GM06990 (cell line): ENCODE data around the gene CCT5.

Experiments used
- DNase-seq: peaks from one replicate; pipeline ENCODE4 v3.0.0-alpha.2; 2011; ENCODE audit not compliant: insufficient read length; ENCODE audit errors: extremely low read depth
- H3K27me3 ChIP-seq: replicated peaks from 2 replicates; pipeline ENCODE4 v1.6.0; 2011; ENCODE audit warnings: low read length; ENCODE audit not compliant: control insufficient read depth, insufficient read depth
- H3K36me3 ChIP-seq: 2 replicates; pipeline ENCODE4 v1.5.1; 2011; ENCODE audit warnings: low read length; ENCODE audit not compliant: control insufficient read depth, insufficient read depth
- H3K4me3 ChIP-seq: replicated peaks from 2 replicates; pipeline ENCODE4 v1.5.1; 2011; ENCODE audit warnings: low read depth, mild to moderate bottlenecking, control low read depth, low read length
- TF ChIP-seq, protein P1 (sequence below): IDR thresholded peaks from 2 replicates; pipeline ENCODE4 v1.5.1; 2011; ENCODE audit warnings: low read length, control low read depth, mild to moderate bottlenecking, inconsistent platforms; ENCODE audit not compliant: insufficient read depth, poor library complexity, severe bottlenecking

CCT5 gene

DNA sequence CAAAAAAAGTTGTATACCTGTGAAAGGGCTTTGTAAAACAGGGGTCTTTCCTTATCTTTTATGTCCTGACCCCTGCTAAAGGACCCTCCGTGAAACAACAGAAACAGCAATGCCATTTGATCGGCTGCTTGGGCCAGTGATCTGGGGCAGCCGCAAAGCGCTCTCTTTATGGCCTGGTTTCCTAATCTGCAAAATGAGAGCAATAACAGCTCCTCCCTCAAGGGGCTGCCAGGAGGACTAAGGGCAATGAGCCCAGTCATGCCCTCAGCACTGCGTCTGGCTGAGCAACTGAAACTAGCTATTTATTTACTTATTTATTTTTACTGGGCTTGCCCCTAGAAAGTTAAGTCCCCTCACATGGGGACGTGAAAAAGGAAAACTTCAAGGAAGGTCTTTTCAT lies 39.3 kb downstream of the CCT5 start:
- Histone ChIP-seq H3K27me3 (no peaks in the 10 kb centered on the region), H3K4me3 (no peak overlapping the region), H3K36me3 (no peaks in the 10 kb centered on the region)
- no peak for DNase-seq
- TF ChIP-seq, protein P1, sequence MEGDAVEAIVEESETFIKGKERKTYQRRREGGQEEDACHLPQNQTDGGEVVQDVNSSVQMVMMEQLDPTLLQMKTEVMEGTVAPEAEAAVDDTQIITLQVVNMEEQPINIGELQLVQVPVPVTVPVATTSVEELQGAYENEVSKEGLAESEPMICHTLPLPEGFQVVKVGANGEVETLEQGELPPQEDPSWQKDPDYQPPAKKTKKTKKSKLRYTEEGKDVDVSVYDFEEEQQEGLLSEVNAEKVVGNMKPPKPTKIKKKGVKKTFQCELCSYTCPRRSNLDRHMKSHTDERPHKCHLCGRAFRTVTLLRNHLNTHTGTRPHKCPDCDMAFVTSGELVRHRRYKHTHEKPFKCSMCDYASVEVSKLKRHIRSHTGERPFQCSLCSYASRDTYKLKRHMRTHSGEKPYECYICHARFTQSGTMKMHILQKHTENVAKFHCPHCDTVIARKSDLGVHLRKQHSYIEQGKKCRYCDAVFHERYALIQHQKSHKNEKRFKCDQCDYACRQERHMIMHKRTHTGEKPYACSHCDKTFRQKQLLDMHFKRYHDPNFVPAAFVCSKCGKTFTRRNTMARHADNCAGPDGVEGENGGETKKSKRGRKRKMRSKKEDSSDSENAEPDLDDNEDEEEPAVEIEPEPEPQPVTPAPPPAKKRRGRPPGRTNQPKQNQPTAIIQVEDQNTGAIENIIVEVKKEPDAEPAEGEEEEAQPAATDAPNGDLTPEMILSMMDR: no peak

DNA sequence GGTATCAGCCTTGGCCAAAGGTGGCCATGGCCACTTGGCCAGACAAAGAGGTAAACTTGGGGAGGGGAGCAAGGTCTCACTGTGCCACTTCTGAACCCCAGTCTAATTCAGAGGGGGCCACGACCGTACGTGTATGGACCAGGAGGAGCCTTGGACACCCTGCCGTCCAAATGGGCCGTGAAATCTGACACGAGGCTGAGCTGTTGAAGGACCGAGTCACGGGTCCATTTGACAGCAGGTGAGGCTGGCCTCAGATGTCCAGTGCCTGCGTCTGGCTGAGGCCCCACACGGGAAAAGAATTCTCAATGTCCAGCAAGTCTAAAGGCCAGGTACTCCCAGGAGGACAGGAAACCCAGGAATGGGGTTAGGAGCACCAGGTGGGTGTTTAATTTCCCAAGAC lies 39.9 kb downstream of the CCT5 start:
- TF ChIP-seq, protein P1: no peak
- Histone ChIP-seq H3K36me3 (no peaks in the 10 kb centered on the region), H3K4me3 (no peak overlapping the region), H3K27me3 (no peaks in the 10 kb centered on the region)
- DNase-seq: no peak

DNA sequence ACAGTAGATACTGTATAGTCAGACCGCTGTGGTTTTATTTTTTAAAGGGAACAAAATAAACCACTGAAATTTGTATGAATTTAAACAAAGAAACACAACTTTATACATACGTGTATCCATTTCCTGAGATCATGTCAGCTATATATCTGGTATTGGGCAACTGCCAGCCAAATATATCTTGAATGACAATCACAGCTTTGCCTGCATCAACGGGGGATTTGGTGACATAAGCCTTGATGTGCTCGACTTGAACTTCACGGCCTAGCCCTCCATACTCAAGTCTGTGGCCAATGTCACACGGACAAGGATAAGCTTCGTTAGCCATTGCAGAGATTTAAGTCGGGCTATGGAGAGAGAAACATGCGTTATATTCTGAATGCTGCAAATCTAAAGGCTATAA lies 40.4 kb downstream of the CCT5 start:
- H3K27me3 ChIP-seq: no peaks in the 10 kb centered on the region
- TF ChIP-seq, protein P1: no peak
- DNase-seq: no peak
- H3K4me3 ChIP-seq: no peak overlapping the region
- H3K36me3 ChIP-seq: no peaks in the 10 kb centered on the region

DNA sequence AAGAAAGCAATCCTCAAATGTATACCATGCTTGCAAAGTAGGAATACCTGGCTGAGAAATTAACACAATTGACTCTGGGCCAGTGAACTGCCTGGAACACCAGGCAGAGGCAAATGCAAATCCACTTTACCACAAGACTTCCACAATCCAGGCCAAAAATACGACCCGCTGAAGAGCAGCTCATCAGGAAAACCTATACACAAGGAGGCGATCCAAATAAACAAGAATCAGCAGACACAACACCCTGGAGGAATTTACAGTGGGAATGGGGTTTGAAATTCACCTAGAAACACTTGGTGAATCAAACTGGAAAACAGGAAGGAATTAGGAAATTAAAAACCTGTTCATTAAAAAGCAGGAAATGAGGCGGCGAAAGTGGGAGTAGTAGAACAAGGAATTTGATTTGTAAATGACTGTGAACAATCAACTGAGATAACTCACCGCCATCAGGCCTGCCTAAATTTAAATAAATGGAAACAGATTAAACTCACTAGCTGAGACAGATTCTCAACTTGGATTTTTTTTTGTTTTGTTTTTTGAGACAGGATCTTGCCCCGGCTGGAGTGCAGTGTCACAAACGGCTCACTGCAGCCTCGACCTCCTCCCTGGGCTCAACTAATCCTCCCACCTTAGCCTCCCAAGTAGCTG lies 41.7 kb downstream of the CCT5 start:
- TF ChIP-seq, protein P1: no peak

DNA sequence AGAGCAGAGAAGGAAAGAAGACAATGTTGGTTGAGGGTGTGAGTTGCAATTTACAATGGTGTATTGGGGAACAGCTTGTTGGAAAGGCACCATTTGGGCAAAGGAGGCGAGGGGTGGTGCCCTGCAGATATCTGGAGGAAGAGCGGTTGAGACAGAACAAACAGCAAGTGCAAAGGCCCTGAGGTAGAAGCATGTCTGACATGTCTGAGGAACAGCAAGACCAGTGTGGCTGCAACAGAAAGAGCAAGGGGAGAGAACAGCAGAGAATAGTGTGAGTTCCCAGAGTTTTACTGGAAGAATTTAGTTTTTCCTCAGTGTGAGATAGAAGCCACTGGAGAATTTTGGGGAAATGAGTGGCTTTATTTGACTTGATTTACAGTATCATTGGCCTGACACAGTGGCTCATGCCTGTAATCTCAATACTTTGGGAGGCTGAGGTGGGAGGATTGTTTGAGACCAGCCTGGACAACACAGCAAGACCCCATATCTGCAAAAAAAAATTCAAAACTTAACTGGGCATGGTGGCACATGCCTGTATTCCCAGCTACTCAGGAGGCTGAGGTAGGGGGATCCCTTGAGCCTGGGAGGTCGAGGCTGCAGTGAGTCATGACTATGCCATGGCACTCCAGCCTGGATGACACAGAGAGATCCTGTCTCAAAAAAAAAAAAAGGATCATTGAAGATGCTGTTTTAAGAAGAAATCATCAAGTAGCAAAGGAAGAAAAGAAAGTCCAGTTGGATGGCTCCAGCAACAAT lies 44.0 kb downstream of the CCT5 start:
- TF ChIP-seq, protein P1: no peak
- Histone ChIP-seq H3K27me3 (no peaks in the 10 kb centered on the region), H3K36me3 (no peaks in the 10 kb centered on the region), H3K4me3 (no peak overlapping the region)
- no peak for DNase-seq

More for the DNA sequence above, 41.7 kb downstream of the CCT5 start:
- no peaks in the 10 kb centered on the region for H3K27me3 ChIP-seq
- no peak overlapping the region for H3K4me3 ChIP-seq
- DNase-seq: no peak
- no peaks in the 10 kb centered on the region for H3K36me3 ChIP-seq
